Breast epithelium (tissue), 3 donors: ENCODE results near the gene SLC12A7.

Experiments used
- POLR2A ChIP-seq: fragments of 450-650 bp; IDR thresholded peaks from one replicate; pipeline ENCODE4 v1.6.1; 2016; ENCODE audit warnings: antibody characterized with exemption, mild to moderate bottlenecking, moderate library complexity
- POLR2AphosphoS5 ChIP-seq, 3 donors: sonication (generic); formaldehyde crosslinking; IDR thresholded peaks; one replicate each; pipeline ENCODE4 v1.6.1; 2017; ENCODE audit warnings: antibody characterized with exemption in 3 of 3
- TF ChIP-seq, protein P1 (sequence below), 3 donors: fragments of 450-650 bp; IDR thresholded peaks; one replicate each; pipeline ENCODE4 v1.5.1; 2016 to 2017; ENCODE audit warnings: antibody characterized with exemption in 3 of 3, mild to moderate bottlenecking in 3 of 3, moderate library complexity in 3 of 3

DNA sequence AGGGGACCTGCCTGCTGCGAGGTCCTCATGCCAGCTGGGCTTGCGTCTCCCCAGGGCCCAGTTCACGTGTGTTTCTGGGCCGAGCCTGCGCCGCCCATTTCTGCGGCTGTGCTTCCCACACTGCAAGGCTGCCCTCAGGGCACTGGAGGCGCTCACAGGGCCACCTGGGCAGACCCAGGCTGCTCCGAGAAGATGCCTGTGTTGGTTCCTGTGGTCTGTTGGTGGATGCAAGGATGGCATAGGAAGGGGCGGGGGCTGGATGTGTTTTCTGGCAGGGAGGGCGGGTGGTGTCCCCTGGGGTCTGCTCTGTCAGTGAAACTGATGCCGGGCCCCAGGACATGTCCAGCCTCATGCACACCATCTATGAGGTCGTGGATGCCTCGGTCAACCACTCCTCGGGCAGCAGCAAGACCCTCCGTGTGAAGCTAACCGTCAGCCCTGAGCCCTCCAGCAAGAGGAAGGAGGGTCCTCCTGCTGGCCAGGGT lies 77.4 kb downstream of the SLC12A7 start:
- TF ChIP-seq, protein P1, sequence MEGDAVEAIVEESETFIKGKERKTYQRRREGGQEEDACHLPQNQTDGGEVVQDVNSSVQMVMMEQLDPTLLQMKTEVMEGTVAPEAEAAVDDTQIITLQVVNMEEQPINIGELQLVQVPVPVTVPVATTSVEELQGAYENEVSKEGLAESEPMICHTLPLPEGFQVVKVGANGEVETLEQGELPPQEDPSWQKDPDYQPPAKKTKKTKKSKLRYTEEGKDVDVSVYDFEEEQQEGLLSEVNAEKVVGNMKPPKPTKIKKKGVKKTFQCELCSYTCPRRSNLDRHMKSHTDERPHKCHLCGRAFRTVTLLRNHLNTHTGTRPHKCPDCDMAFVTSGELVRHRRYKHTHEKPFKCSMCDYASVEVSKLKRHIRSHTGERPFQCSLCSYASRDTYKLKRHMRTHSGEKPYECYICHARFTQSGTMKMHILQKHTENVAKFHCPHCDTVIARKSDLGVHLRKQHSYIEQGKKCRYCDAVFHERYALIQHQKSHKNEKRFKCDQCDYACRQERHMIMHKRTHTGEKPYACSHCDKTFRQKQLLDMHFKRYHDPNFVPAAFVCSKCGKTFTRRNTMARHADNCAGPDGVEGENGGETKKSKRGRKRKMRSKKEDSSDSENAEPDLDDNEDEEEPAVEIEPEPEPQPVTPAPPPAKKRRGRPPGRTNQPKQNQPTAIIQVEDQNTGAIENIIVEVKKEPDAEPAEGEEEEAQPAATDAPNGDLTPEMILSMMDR (IDR thresholded peaks at IDR 0.05): no peak
- TF ChIP-seq POLR2AphosphoS5 (IDR thresholded peaks at IDR 0.05) (no peak), POLR2A (no peak)
